Keratinocyte (primary cell): ENCODE measurements around the gene CREB3L1.
A peak's percentile ranks its signal among the peaks of the same experiment; 100 is the strongest.

Experiments used
- CTCF ChIP-seq, 3 experiments: IDR thresholded peaks in 1 of 3; conservative IDR thresholded peaks in 1 of 3; optimal IDR thresholded peaks in 1 of 3; 2 replicates in 2 of 3; 3 replicates in 1 of 3; pipeline versions ENCODE3 to v1.5.1; 2011; ENCODE audit warnings: low read length in 3 of 3, mild to moderate bottlenecking in 3 of 3, moderate library complexity in 2 of 3, control low read depth in 1 of 3, inconsistent platforms in 1 of 3; ENCODE audit not compliant: insufficient read depth in 2 of 3; ENCODE audit errors: extremely low read depth in 1 of 3
- EZH2 ChIP-seq: IDR thresholded peaks from one replicate; pipeline ENCODE4 v1.6.1; 2012; ENCODE audit warnings: inconsistent platforms, mild to moderate bottlenecking, low read length, moderate library complexity

DNA sequence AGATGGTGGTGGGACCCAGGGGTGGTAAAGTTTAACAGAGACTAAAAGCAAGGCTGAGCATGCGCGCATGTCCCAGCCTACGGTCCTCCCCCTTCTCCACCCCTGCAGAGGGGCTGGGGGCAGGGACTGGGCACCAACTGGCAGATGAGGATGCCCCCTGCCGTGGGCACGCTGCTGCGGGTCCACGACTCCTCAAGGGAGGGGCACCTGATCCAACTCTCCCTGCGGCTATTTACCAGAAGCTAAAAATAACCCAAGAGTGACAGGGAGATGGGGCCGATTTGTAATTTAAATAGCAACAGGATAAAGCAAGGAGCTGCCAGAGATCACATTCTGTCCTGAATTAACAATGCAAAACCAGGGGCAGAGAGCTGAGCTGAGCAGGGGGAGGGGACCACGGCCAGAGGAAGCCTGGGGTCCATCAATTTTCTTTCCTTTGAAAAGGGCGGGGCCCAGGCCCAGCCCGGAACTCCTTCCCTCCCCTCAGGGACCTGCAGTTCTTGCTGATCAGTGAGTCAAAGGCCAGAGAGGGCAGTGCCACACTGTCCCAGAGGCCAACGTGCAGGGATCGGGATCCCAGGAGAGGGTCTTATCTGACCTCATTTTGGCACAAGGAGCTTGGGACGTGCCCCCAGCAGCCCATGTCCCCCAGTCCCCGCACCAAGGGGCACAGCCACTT lies 61.7 kb downstream of the CREB3L1 start:
- peak in 1 of 3 experiments; percentile 9 for TF ChIP-seq CTCF (optimal IDR thresholded peaks at IDR 0.05 in 1 of 3, IDR thresholded peaks at IDR 0.05 in 1 of 3, conservative IDR thresholded peaks at IDR 0.05 in 1 of 3; ENCODE audit: extremely low read depth in 1 of 3, insufficient read depth in 2 of 3, low read length in 3 of 3)
- TF ChIP-seq EZH2, result no peak
